HG03196 (cell line): ENCODE measurements around the gene DNMT3B.

Experiments used
- ATAC-seq: cut with Tn5 transposase; IDR thresholded peaks from one replicate; pipeline ENCODE4 v1.9.1; 2021; ENCODE audit not compliant: unreplicated experiment

Gene DNMT3B

GRCh38 chr20:32820698-32821377, 58.7 kb downstream of the DNMT3B start:
- no peak for ATAC-seq

- ATAC-seq, result no peak
Measured at GRCh38 chr20:32822225-32822624, 60.0 kb downstream of the DNMT3B start.

GRCh38 chr20:32823078-32823477, 60.9 kb downstream of the DNMT3B start:
- ATAC-seq, result no peak

DNA sequence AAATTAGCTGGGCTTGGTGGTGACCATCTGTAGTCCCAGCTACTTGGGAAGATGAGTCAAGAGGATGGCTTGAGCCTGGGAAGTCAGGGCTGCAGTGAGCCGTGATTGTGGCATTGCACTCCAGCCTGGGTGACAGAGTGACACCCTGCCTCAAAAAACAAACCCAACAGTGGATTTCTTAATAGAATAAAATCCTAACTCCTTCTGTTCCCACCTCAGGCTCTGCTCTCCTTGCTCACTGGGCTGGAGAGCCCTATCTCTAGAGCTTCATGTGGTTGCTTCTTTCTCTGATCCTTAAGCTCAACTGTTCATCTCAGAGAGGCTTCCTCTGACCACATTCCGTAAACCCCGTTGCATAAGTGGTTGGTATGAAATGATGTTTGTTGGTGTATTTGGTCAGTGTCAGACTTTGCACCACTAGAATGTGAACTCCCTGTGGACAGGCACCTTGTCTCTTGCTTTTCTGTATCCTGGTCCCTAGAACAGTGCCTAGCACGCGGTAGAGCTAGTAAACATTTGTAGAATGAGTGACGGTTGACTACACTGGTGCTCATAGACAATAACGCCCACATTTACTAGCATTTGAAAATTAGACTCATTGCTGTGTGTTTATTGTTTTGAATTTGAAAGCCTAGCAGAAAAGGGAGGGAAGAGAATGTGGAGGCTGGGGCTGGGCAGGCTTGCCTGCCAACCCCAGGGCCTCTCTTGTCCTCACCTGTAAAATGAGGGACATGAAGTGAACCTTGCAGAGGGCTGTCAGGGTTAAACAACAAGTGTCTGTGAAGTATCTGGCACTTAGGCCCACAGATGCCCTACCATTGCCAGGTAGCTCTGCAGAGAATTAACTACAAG, 61.8 kb downstream of the DNMT3B start:
- ATAC-seq, result no peak

- no peak for ATAC-seq
Measured at GRCh38 chr20:32828029-32828680, 66.0 kb downstream of the DNMT3B start.

DNA sequence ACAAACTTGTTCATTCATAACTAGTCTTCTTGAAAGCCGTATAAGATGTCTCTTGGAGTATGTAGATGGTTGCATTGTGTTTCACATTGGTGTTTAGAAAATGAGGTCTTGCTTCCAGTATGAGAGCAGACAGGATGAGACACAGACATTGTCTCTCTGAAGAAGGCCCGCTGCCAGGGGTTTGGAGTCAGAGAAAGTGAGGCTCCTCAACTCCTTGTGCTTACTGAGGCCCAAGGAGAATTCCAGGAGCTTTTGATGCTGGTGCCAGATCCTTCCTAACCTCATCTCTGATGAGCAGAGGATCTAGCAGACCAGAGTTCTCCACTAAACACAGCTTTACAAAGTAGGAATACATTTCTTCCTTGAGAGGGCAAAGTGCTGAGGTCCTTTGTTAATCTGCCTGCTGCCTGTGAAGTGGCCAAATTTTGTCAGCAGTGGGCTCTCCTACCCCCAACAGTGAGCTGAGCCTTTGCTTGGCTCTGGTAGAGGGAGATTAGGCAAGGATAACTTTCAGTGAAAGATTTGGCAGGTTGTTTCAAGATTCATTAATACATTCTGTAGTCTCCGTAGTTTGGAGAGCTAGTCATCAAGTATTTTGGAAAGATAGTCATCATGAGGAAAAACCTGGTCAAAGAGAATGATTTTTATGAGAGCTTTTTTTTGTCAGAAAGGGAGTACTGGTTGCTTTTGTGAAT, 67.3 kb downstream of the DNMT3B start:
- no peak for ATAC-seq

- ATAC-seq, result no peak
Measured at GRCh38 chr20:32830437-32830836, 68.3 kb downstream of the DNMT3B start.

DNA sequence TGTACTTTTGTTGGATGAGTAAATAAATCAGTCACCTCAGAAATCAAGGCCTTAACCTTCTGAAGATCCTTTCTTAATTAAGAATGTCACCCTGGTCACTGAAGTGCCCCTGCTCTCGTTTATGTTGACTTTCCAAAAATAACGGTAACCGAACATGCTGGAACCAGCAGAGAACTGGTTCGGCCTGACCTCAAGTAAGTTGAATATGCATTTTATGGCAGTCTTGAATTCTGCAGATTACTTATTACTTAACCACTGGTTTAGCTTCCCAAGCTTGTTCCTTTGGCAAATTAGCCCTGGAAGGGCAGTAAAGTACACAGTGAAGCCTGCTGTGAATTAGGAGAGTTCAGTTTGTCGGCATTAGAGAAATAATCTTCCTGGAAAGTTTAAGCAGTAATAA, 69.8 kb downstream of the DNMT3B start:
- no peak for ATAC-seq

DNA sequence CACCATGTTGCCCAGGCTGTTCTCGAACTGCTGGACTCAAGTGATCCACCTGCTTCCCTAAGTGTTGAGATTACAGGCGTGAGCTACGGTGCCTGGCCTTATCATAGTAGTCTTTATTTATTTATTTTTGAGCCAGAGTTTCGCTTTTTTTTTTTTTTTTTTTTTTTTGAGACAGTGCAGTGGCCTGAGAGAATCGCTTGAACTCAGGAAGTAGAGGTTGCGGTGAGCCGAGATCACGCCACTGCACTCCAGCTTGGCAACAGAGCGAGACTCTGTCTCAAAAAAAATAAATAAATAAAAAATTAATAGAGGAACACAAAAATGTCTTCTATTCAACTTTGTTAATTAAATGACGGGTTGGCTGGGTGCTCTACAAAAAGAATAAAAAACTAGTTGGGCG, 70.5 kb downstream of the DNMT3B start:
- no peak for ATAC-seq

GRCh38 chr20:32834972-32835371, 72.8 kb downstream of the DNMT3B start:
- no peak for ATAC-seq

- no peak for ATAC-seq
Measured at GRCh38 chr20:32837157-32837556, 75.0 kb downstream of the DNMT3B start.

- no peak for ATAC-seq
Measured at GRCh38 chr20:32839227-32839981, 77.2 kb downstream of the DNMT3B start.

DNA sequence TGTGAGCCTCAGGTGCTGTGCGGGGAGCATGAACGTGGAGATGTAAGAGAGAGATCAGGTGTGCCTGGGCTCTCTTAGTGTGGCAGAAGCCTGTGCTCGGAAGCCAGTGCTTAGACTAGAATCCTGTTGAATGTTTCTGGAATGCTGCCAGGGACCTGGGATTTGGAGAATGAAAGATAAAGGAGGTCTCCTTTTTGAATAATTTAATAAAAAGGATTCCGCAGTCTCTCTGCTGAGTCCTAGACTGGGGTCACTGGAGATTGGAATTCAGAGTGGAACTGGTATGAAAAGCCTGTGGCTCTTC, 77.7 kb downstream of the DNMT3B start:
- ATAC-seq, result no peak

DNA sequence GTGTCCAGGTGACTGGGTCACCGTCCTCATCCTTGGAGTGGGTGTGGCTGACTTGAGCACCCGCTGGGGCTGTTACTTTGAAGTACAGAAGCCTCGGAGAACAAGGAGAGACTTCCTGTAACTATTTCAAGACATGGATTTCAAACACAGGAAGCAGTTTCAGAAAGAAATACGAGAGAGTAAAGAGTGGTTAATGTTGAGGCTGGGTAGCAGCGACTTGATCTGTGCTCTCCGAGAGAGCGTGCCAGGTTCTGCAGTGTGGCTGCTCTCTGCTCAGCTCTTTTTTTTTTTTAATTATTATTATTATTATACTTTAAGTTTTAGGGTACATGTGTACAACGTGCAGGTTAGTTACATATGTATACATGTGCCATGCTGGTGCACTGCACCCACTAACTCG, 79.0 kb downstream of the DNMT3B start:
- no peak for ATAC-seq

DNA sequence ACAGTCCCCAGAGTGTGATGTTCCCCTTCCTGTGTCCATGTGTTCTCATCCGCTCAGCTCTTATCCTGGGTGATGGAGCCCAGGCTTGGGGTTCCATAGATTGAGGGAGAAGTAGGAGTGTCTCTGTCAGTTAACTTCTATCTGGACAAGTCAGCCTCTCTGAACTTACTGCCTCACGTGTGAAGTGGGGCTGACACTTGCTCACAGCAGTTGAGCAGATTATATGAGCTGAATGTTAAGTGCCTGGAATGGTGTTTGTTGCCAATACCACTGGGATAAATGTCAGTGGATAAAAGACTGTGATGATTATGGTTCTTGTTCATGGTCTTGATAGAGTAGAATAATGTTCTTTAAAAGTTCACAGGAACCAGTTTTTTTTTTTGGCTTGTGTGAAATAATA, 79.4 kb downstream of the DNMT3B start:
- no peak for ATAC-seq

DNA sequence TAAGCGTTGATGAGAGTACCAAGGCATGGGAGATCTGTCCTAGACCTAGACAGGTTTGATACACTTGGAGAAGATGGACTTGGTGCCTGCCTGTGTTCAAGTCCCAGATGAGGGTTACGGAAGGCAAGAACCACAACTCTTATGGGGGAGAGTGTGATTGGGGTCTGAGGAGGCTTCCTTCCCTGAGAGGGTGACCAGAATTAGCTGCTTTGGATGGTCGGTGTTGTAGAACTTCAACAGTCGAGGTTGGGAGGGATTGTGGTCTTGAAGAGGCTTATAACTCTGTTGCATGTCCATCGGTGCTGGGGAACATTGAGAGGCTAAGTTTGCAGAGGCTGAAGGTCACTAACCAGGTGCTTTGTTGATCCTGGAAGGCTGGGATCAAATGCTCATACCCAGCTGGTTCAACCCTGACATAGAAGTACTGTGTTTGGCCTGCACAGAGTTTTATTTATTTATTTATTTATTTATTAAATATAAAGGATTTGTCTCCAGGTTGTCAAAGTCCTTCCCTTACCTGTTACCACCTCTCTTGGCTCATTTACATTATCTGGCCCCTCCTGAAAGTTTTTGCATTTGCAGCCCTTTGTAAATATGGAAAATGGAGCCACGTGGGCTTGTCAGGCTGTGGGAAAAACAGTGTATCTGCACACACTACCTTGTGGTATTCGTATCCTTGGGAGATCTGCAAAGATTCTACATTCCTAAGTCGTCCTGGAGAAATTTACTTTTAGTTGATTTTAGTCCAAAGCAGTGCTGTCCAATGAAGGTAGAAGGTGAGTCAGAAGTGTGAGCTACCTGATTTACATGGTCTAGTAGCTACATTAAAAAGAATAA, 80.7 kb downstream of the DNMT3B start:
- ATAC-seq, result no peak

DNA sequence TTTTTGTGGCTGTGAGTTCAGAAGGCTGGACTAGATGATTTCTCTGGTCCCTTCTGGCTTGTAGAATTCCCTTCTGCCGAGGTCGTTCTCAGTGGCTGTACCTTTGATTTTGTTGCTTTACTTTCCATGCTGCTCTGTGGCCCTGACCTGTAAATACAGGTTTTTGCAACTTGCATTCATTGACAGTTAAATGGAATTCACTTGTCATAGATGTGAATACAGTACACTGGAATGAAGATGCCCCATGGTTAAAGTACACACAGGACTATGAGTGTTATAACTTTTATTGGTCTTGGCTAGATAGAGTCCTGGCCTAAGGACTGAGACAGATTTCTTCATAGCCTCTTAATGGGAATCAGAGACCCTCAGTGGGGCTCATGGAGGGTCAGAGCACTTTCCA, 83.6 kb downstream of the DNMT3B start:
- no peak for ATAC-seq

- ATAC-seq, result no peak
Measured at GRCh38 chr20:32846852-32847251, 84.7 kb downstream of the DNMT3B start.

DNA sequence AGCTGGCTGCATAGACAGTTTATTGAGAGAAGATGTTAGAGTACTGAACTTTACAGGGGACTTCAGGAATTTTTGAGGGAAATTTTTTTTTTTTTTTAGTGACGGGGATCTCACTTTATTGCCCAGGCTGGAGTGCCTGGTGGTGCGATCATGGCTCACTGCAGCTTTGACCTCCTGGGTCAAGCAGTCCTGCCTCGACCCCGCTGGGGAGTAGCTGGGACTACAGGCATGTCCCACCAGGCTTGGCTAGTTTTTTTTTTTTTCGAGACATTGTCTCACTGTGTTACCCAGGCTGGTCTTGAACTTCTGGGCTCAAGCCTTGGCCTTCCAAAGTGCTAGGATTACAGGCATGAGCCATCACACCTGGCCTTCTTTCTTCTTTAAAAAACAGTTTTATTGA, 85.8 kb downstream of the DNMT3B start:
- no peak for ATAC-seq

DNA sequence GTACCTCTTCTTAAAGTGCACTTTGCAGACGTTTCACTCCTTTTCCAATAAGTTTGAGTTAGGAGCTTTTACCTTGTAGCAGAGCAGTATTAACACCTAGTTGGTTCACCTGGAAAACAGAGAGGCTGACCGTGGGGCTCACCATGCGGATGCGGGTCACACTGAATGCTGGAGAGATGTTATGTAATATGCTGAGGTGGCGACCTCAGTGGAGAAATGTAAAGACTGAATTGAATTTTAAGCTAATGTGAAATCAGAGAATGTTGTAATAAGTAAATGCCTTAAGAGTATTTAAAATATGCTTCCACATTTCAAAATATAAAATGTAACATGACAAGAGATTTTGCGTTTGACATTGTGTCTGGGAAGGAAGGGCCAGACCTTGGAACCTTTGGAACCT, 86.7 kb downstream of the DNMT3B start:
- ATAC-seq, result no peak
